HG03196 (cell line): Measurements from ENCODE around the gene CCM2.
"Not testable (repeated sequence)": the region's sequence is repeated elsewhere in the genome, so short reads cannot be mapped to it uniquely, and the experiment has no call there.

ENCODE experiments used
- ATAC-seq: cut with Tn5 transposase; IDR thresholded peaks from one replicate; pipeline ENCODE4 v1.9.1; 2021; ENCODE audit not compliant: unreplicated experiment

The CCM2 gene

GRCh38 chr7:45032421-45032820 is 32.4 kb downstream of the CCM2 start:
- no peak for ATAC-seq

GRCh38 chr7:45033261-45033930 is 33.4 kb downstream of the CCM2 start:
- no peak for ATAC-seq

DNA sequence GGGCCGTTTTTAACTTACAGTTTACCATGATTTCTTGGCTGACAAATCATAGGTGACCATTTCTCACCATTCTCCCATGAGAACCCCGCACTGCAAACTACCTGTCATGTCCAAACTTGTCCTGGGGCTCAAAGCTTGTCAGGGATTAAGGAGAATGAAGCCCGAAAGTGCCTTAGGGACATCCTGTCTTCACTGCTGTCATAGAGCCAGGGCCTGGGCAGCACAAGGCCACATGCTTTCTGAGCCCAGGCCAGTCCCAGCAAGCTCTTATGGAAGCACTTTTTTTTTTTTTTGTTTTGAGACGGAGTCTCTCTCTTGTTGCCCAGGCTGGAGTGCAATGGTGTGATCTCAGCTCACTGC is 33.9 kb downstream of the CCM2 start:
- no peak for ATAC-seq

DNA sequence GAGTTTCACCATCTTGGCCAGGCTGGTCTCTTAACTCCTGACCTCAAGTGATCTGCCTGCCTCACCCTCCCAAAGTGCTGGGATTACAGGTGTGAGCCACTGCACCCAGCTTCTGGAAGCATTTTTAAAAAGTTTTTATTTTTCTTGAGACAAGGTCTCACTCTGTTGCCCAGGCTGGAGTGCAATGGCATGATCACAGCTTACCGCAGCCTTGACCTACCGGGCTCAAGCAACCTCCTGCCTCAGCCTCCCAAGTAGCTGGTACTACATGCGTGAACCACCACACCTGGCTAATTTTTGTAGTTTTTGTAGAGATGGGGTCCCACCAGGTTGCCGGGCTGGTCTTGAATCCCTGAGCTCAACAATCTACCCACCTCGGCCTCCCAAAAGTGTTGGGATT is 34.7 kb downstream of the CCM2 start:
- not testable (repeated sequence) for ATAC-seq

- no peak for ATAC-seq
Measured at GRCh38 chr7:45035371-45035770, 35.4 kb downstream of the CCM2 start.

DNA sequence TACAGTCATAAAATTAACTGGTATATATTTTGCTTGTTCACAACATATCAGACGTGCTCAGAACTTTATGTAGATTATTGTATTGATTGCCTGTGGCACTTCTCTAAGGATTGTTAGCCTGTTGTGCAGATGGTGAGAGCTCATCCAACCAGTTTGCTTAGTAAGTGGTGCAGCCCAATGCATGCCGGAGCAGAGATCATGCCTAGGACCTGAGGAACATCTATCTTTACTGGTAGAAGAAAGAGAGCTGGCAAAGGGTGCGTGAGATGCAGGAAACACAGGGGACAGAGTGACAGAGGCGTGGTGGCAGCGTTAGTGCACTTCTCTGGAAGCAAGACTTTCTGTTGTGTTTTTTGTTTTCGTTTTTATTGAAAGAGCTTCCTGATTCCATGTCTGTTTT is 35.9 kb downstream of the CCM2 start:
- no peak for ATAC-seq

DNA sequence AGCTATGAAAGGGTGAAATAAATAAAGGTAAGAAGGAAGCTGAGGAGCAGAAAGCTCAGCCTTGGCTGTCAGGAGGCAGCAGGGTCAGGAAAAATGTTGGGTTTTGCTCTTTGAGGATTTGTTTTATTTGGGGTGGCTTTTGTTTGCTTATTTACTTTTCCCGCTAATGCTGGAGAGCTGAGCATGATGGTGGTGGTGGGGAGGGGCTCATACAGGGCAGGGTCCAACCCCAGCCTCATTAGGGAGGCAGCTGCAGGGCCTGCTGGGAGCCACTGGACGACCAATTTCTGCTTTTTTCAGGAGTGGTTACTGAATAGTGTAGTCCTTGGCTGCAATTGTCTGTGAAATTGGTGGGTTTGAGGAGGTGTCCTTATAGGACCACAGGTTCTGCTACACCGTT is 36.3 kb downstream of the CCM2 start:
- ATAC-seq: no peak

GRCh38 chr7:45036796-45037195 is 36.8 kb downstream of the CCM2 start:
- ATAC-seq: no peak

GRCh38 chr7:45037876-45038275 is 37.9 kb downstream of the CCM2 start:
- no peak for ATAC-seq

- ATAC-seq: no peak
Measured at GRCh38 chr7:45039106-45039505, 39.1 kb downstream of the CCM2 start.

GRCh38 chr7:45044338-45044737 is 44.3 kb downstream of the CCM2 start:
- ATAC-seq: no peak

DNA sequence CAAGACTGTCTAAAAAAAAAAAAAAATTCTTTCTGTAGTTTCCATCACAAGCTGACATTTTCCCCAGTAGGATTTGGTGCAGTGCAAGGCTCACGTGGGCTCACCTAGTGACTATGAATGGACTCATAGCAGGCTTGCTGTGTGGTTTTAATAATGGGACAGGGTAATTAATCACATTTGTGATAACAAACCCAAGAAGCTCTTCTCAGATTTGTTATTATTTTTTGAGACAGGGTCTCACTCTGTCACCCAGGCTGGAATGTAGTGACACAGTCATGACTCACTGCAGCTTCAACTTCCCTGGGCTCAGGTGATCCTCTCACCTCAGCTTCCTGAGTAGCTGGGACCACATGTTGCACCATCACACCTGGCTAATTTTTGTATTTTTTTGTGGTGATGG is 48.7 kb downstream of the CCM2 start:
- ATAC-seq: no peak

GRCh38 chr7:45050198-45050597 is 50.2 kb downstream of the CCM2 start:
- ATAC-seq: no peak

DNA sequence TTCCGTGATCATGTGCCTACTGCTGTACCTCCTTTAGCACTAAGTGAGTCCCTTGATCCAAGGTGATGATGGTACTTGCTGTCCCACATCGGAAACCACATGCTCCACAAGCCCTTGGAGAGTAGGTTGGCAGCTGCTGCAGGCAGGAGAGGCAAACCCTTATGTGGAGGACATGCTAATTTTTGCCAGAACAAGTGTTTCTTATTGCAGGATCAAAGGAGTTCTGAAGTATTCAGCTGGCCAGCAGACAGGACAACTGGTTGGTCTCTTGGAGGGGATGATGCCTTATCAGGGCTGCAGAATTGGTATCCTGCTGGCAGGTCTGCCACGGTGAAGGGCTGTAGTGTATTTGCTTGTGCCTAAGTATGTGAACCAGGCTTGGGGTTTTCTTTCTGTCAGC is 52.0 kb downstream of the CCM2 start:
- no peak for ATAC-seq

- no peak for ATAC-seq
Measured at GRCh38 chr7:45053401-45053800, 53.4 kb downstream of the CCM2 start.

- no peak for ATAC-seq
Measured at GRCh38 chr7:45053941-45054340, 53.9 kb downstream of the CCM2 start.

DNA sequence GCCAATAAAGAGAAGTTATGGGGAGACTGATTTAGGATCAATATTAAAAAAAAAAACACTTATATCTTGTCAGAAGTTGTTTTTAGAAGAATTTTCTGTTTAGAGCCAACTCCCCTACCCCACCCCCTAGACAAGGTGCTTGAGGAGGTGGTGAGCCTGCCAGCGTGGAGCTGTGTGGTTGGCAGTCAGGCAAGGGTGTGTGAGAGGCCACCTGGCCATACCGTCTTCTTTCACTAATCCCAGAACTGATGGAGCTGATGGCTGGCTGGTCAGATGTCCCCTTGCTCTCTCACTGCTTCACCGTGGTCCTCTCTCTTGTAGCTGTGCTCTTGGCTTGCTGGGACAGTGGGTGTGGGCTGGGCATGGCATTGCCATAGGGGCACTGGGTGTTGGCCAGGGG is 54.4 kb downstream of the CCM2 start:
- ATAC-seq: no peak

- no peak for ATAC-seq
Measured at GRCh38 chr7:45055016-45055415, 55.0 kb downstream of the CCM2 start.

DNA sequence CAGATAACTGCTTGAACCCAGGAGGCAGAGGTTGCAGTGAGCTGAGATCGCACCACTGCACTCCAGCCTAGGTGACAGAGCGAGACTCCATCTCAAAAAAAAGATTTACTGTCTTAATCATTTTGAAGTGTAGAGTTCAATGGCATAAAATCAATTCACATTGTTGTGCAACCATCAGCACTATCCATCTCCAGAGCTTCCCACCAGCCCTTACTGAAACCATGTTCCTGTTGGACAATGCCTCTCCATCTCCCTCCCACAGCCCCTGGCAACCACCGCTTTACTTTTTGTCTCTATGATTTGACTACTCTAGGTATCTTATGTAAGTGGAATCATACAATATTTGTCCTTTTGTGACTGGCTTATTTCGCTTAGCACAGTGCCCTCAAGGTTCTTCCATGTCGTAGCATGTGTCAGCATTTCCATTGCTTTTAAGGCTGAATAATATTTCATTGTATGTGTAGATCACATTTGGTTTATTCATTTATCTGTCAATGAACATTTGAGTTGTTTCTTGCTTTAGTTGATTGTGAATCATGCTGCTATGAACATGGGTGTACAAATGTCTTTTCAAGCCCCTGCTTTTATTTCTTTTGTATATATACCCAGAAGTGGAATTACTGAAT is 55.7 kb downstream of the CCM2 start:
- ATAC-seq: no peak

GRCh38 chr7:45057878-45058277 is 57.9 kb downstream of the CCM2 start:
- no peak for ATAC-seq

DNA sequence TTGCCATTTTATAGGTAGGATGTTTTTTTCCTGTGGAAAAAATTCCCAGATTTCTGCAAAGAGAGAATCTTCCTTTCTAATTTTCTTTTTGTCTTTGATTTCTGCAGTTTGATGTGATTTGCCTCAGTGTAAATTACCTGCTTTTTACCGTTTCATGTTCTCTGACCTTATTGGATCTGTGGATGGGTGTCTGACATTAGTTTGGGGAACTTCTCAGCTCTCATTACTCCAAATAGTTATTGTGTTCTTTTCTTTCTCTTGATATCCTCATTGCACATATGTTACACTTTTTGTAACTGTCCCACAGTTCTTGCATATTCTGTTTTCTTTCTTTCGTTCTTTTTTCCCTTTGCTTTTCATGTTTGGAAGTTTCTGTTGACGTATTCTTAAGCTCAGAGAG is 60.3 kb downstream of the CCM2 start:
- no peak for ATAC-seq

DNA sequence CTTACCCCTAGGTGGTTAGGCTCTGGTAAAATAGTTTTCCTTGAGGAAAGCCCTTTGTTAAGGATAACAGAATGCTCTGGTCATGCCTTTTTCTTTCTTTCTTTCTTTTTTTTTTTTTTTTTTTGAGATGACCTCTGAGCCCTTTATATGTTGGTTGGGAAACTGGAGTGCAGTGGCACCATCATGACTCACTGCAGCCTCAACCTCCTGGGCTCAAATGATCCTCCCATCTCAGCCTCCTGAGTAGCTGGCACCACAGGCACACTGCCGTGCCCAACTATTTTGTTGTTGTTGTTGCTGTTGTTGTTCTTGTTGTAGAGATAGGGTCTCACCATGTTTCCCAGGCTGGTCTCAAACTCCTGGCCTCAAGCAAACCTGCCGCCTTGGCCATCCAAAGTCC is 61.4 kb downstream of the CCM2 start:
- ATAC-seq: no peak

GRCh38 chr7:45061806-45062425 is 61.9 kb downstream of the CCM2 start:
- ATAC-seq: no peak
